HepG2 (cell line): ENCODE measurements around the gene RASD1. TPM values are rescaled to one million over a fixed set of nuclear protein-coding genes. Genes with fewer than 3 reads are reported as not detected.

ENCODE experiments used
- CREB1 ChIP-seq, 2 experiments: fragments of 450-650 bp in 1 of 2; IDR thresholded peaks; 2 replicates each; pipeline ENCODE4 v1.6.1; 2016 to 2017; ENCODE audit warnings: control low read depth in 1 of 2, mild to moderate bottlenecking in 1 of 2, missing compliant biosample characterization in 1 of 2, missing genetic modification characterization in 1 of 2
- DDIT3 ChIP-seq: sonication (generic); formaldehyde crosslinking; IDR thresholded peaks from 2 replicates; pipeline ENCODE4 v1.4.0; 2020; ENCODE audit warnings: mild to moderate bottlenecking, missing genetic modification reagents
- NCOA5 ChIP-seq: sonication (generic); formaldehyde crosslinking; IDR thresholded peaks from 2 replicates; pipeline ENCODE4 v1.4.0; 2020; ENCODE audit warnings: missing genetic modification reagents
- NFKBIZ ChIP-seq: IDR thresholded peaks from 2 replicates; pipeline ENCODE4 v1.6.1; 2018; ENCODE audit warnings: missing genetic modification reagents, missing compliant biosample characterization
- NR2C2 ChIP-seq: sonication (generic); formaldehyde crosslinking; IDR thresholded peaks from 2 replicates; pipeline ENCODE4 v1.4.0; 2020; ENCODE audit warnings: missing genetic modification reagents, mild to moderate bottlenecking, moderate library complexity, borderline replicate concordance
- PHB2 ChIP-seq: fragments of 450-650 bp; IDR thresholded peaks from 2 replicates; pipeline ENCODE4 v1.6.1; 2018; ENCODE audit not compliant: partially characterized antibody
- POGZ ChIP-seq: sonication (generic); formaldehyde crosslinking; IDR thresholded peaks from 2 replicates; pipeline ENCODE4 v1.4.0; 2020; ENCODE audit warnings: mild to moderate bottlenecking, missing genetic modification reagents
- RAD21 ChIP-seq: fragments of 450-650 bp; formaldehyde crosslinking; IDR thresholded peaks from 2 replicates; pipeline ENCODE4 v1.5.0; 2020; ENCODE audit warnings: mild to moderate bottlenecking
- SMAD9 ChIP-seq: sonication (generic); formaldehyde crosslinking; IDR thresholded peaks from 2 replicates; pipeline ENCODE4 v1.5.1; 2020; ENCODE audit warnings: mild to moderate bottlenecking, missing genetic modification reagents
- SOX6 ChIP-seq, 2 experiments: fragments of 450-650 bp in 1 of 2; sonication (generic) in 1 of 2; formaldehyde crosslinking in 1 of 2; IDR thresholded peaks; 2 replicates each; pipeline versions ENCODE4 v1.4.0 to v1.6.1; 2017 to 2020; ENCODE audit warnings: antibody characterized with exemption in 1 of 2, mild to moderate bottlenecking in 1 of 2, missing genetic modification reagents in 1 of 2
- TSC22D2 ChIP-seq: sonication (generic); formaldehyde crosslinking; IDR thresholded peaks from 2 replicates; pipeline ENCODE4 v1.5.1; 2020; ENCODE audit warnings: missing genetic modification reagents, mild to moderate bottlenecking, borderline replicate concordance
- WIZ ChIP-seq: sonication (generic); formaldehyde crosslinking; IDR thresholded peaks from 2 replicates; pipeline ENCODE4 v1.5.1; 2020; ENCODE audit warnings: mild to moderate bottlenecking, missing genetic modification reagents
- ZNF274 ChIP-seq: sonication (generic); formaldehyde crosslinking; IDR thresholded peaks from 2 replicates; pipeline ENCODE4 v1.5.1; 2020; ENCODE audit warnings: mild to moderate bottlenecking, missing genetic modification reagents
- ZNF33A ChIP-seq: sonication (generic); formaldehyde crosslinking; IDR thresholded peaks from 2 replicates; pipeline ENCODE4 v1.5.1; 2020; ENCODE audit warnings: missing genetic modification reagents, mild to moderate bottlenecking, moderate library complexity, borderline replicate concordance
- ZNF484 ChIP-seq: sonication (generic); formaldehyde crosslinking; IDR thresholded peaks from 2 replicates; pipeline ENCODE4 v1.5.1; 2020; ENCODE audit warnings: mild to moderate bottlenecking, low read depth, missing genetic modification reagents, borderline replicate concordance
- ZNF543 ChIP-seq: sonication (generic); formaldehyde crosslinking; IDR thresholded peaks from 2 replicates; pipeline ENCODE4 v1.4.0; 2020; ENCODE audit warnings: mild to moderate bottlenecking, missing genetic modification reagents
- ZNF574 ChIP-seq: sonication (generic); formaldehyde crosslinking; IDR thresholded peaks from 2 replicates; pipeline ENCODE4 v1.4.0; 2020; ENCODE audit warnings: missing genetic modification reagents
- ZNF781 ChIP-seq: sonication (generic); formaldehyde crosslinking; IDR thresholded peaks from 2 replicates; pipeline ENCODE4 v1.5.1; 2020; ENCODE audit warnings: borderline replicate concordance, mild to moderate bottlenecking, missing genetic modification reagents; ENCODE audit errors: not compliant biosample characterization
- ZNF839 ChIP-seq: sonication (generic); formaldehyde crosslinking; IDR thresholded peaks from 2 replicates; pipeline ENCODE4 v1.4.0; 2020; ENCODE audit warnings: missing genetic modification reagents, mild to moderate bottlenecking, borderline replicate concordance
- polyA plus RNA-seq, 8 experiments: library from polyadenylated mRNA; depleted of rRNA in 3 of 8; stranded (reverse) in 7 of 8; unstranded in 1 of 8; fragments of >200 nt; fragmentation: Illumina TruSeq in 4 of 8; extraction: Trizol in 4 of 8; gene quantifications; 2 replicates each; pipeline versions ENCODE4 v1.2.1 to v1.2.3, GENCODE V29; 2011 to 2016; ENCODE audit warnings: low read depth in 4 of 8, missing spikeins in 1 of 8, mixed read lengths in 1 of 8; ENCODE audit not compliant: insufficient read depth in 1 of 8
- total RNA-seq, 5 experiments: library from RNA; depleted of rRNA; stranded (reverse); fragments of >200 nt; fragmentation: Illumina TruSeq; extraction: Trizol; gene quantifications; 2 replicates each; pipeline ENCODE4 v1.2.3, GENCODE V29; 2016; ENCODE audit warnings: low read depth in 1 of 5
- TF ChIP-seq, protein P1 (sequence below): sonication (generic); formaldehyde crosslinking; conservative IDR thresholded peaks from 2 replicates; pipeline ENCODE4 v1.5.0; 2020; ENCODE audit warnings: missing genetic modification reagents
- TF ChIP-seq, protein P2 (sequence below): sonication (generic); formaldehyde crosslinking; IDR thresholded peaks from 2 replicates; pipeline ENCODE4 v1.5.1; 2020; ENCODE audit warnings: missing genetic modification reagents, mild to moderate bottlenecking, borderline replicate concordance

RASD1 gene
- total and polyA plus RNA-seq, 2 of the 13 experiments (the other 11 are each of a cell fraction or from before 2014, with no cell fraction given): 1.6 to 4.2 TPM

- TF ChIP-seq PHB2 (no peak), SMAD9 (CRISPR knock-in tag) (no peak), RAD21 (CRISPR knock-in tag) (peak; percentile 53), CREB1 (IDR thresholded peaks at IDR 0.05) (peak; percentile 97), CREB1 (CRISPR knock-in tag; IDR thresholded peaks at IDR 0.05) (peak; percentile 99), ZNF33A (CRISPR knock-in tag) (no peak), ZNF484 (CRISPR knock-in tag) (no peak), NR2C2 (CRISPR knock-in tag) (peak; percentile 93), ZNF839 (CRISPR knock-in tag) (peak; percentile 88; the same call in 1 of the 2 replicates), DDIT3 (CRISPR knock-in tag) (no peak), POGZ (CRISPR knock-in tag) (peak; percentile 92), SOX6 (IDR thresholded peaks at IDR 0.05) (no peak), SOX6 (CRISPR knock-in tag; IDR thresholded peaks at IDR 0.05) (peak; percentile 26; the same call in 1 of the 2 replicates), ZNF781 (no peak), ZNF543 (CRISPR knock-in tag) (no peak), ZNF574 (CRISPR knock-in tag) (peak; percentile 72), NCOA5 (CRISPR knock-in tag) (no peak), ZNF274 (CRISPR knock-in tag) (peak; percentile 68; the same call in 1 of the 2 replicates), NFKBIZ (CRISPR knock-in tag) (no peak; the same call in 1 of the 2 replicates), WIZ (peak; percentile 88), TSC22D2 (CRISPR knock-in tag) (0 out of 2 replicates have a peak, but pooled peaks have one; percentile 75)
- TF ChIP-seq, protein P1, sequence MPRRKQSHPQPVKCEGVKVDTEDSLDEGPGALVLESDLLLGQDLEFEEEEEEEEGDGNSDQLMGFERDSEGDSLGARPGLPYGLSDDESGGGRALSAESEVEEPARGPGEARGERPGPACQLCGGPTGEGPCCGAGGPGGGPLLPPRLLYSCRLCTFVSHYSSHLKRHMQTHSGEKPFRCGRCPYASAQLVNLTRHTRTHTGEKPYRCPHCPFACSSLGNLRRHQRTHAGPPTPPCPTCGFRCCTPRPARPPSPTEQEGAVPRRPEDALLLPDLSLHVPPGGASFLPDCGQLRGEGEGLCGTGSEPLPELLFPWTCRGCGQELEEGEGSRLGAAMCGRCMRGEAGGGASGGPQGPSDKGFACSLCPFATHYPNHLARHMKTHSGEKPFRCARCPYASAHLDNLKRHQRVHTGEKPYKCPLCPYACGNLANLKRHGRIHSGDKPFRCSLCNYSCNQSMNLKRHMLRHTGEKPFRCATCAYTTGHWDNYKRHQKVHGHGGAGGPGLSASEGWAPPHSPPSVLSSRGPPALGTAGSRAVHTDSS (CRISPR knock-in tag): 0 out of 2 replicates have a peak, but pooled peaks have one; percentile 62
- TF ChIP-seq, protein P2, sequence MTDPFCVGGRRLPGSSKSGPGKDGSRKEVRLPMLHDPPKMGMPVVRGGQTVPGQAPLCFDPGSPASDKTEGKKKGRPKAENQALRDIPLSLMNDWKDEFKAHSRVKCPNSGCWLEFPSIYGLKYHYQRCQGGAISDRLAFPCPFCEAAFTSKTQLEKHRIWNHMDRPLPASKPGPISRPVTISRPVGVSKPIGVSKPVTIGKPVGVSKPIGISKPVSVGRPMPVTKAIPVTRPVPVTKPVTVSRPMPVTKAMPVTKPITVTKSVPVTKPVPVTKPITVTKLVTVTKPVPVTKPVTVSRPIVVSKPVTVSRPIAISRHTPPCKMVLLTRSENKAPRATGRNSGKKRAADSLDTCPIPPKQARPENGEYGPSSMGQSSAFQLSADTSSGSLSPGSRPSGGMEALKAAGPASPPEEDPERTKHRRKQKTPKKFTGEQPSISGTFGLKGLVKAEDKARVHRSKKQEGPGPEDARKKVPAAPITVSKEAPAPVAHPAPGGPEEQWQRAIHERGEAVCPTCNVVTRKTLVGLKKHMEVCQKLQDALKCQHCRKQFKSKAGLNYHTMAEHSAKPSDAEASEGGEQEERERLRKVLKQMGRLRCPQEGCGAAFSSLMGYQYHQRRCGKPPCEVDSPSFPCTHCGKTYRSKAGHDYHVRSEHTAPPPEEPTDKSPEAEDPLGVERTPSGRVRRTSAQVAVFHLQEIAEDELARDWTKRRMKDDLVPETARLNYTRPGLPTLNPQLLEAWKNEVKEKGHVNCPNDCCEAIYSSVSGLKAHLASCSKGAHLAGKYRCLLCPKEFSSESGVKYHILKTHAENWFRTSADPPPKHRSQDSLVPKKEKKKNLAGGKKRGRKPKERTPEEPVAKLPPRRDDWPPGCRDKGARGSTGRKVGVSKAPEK (CRISPR knock-in tag): no peak
These were observed 19.2 kb downstream of the RASD1 start, which contains the start of gene MED9 (continued) for GRCh38 chr17:17476865-17477467.
